Liver (tissue), 3 donors: Measurements from ENCODE around the gene FADS3.

ENCODE experiments used
- CTCF ChIP-seq: fragments of 150-350 bp; IDR thresholded peaks from 2 replicates; pipeline ENCODE4 v1.5.1; 2017; ENCODE audit warnings: improper control_type of control experiment, low read depth, low read length; ENCODE audit not compliant: missing input control
- MAX ChIP-seq: IDR thresholded peaks from 2 replicates; pipeline ENCODE4 v1.6.1; 2016; ENCODE audit warnings: antibody characterized with exemption
- REST ChIP-seq: IDR thresholded peaks from 2 replicates; pipeline ENCODE4 v1.6.1; 2016; ENCODE audit warnings: antibody characterized with exemption, mild to moderate bottlenecking
- TAF1 ChIP-seq: conservative IDR thresholded peaks from 2 replicates; pipeline ENCODE4 v1.6.1; 2016; ENCODE audit warnings: antibody characterized with exemption, mild to moderate bottlenecking
- YY1 ChIP-seq: IDR thresholded peaks from 2 replicates; pipeline ENCODE4 v1.6.1; 2016; ENCODE audit warnings: antibody characterized with exemption, mild to moderate bottlenecking
- donor health status: healthy.
- donor health status: healthy.

- TF ChIP-seq CTCF, result no peak
- TF ChIP-seq YY1, result no peak
- no peak for TF ChIP-seq MAX
- no peak for TF ChIP-seq TAF1
- no peak for TF ChIP-seq REST
Observed at GRCh38 chr11:61919705-61920631, 28.6 kb upstream of the FADS3 start.
